Fibroblast of skin of right biceps (primary cell): ENCODE measurements around the gene P2RX1.

ENCODE experiments used
- DNase-seq: peaks from one replicate; pipeline ENCODE4 v3.0.0-alpha.2; 2013

The P2RX1 gene

DNA sequence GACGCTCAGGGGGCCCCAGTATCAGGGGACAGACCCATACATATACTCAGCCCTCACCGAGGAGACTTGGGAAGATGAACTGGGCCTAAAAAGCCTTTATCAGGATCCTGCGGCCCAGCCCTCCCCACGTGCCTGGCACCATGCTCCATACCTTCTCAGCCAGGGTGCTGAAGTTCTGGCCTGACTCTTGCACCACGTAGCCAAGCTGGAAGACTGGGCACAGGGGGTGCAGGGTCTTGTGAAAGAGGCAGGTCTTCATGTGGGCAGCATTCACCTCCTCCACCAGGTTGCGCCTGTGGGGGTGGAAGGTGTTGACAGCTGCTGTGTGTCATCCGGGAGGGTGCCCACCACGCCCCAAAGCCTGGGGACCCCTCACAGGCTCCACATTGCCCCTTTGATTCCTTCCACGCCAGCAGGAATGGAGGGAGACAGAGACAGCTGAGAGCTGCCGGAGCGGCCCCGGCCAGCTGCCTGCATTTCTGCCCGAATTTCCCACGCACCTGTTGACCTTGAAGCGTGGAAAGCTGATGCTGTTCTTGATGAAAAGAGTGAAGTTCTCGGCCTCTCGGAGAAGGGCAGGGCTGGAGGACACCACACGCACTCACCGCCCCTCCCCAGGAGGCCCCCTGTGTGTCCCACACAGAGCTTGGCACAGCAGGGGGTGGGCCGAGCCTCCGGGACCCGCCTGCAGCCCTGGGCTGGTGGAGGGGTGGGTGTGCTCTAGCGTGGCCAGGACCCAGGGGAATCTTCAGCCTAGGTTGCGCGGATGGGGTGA lies 13.0 kb downstream of the P2RX1 start:
- DNase-seq = no peak

DNA sequence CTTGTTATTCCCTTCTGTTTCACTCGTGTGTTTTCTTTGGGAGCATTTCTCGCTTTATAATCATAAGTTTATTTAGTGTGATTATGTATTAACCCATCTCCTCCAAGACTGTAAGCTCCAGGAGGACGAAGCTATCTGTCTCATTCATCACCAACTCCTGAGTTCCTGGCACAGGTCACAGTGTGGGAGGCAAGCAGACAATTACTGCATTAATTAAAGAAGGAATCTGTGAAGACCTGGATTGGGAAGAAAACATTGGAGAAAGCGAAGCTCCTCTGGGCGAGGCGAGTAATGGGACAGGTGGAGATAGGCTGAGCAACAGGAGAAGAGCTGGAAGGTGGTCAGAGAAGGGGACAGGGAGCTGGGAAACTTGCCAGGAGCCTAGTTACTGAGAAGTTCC lies 15.6 kb downstream of the P2RX1 start:
- no peak for DNase-seq

DNA sequence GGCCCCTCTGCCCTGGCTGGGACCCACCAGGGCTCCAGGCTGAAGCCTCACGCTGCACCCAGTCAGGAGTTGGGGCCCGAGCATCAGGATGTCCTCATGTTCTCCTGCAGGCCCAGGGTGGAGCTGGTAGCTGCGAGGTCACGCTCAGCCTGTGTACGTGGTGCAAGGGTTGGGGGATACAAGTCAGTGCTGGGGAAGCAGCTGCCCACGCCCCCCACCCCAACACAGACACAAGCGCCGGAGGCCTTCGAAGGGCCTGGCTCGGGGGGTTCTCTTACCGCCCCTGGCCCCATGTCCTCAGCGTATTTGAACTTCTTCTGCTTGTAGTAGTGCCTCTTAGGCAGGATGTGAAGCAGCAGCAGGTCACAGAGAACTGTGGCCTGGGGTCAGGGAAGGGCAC lies 18.5 kb downstream of the P2RX1 start:
- DNase-seq = no peak

DNA sequence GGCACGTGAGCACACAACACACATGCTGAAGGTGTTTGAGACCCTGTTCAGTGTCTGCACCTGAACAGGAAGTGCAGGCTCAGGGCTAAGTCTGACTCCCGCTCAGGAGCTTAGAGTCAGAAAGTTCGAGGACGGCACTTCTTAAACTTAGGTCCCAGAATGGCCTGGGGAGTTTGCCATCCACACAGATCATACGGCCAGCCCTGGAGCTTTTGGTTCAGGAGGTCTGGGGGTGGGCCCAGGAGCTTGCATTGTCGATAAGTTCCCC lies 19.4 kb downstream of the P2RX1 start:
- no peak for DNase-seq

DNA sequence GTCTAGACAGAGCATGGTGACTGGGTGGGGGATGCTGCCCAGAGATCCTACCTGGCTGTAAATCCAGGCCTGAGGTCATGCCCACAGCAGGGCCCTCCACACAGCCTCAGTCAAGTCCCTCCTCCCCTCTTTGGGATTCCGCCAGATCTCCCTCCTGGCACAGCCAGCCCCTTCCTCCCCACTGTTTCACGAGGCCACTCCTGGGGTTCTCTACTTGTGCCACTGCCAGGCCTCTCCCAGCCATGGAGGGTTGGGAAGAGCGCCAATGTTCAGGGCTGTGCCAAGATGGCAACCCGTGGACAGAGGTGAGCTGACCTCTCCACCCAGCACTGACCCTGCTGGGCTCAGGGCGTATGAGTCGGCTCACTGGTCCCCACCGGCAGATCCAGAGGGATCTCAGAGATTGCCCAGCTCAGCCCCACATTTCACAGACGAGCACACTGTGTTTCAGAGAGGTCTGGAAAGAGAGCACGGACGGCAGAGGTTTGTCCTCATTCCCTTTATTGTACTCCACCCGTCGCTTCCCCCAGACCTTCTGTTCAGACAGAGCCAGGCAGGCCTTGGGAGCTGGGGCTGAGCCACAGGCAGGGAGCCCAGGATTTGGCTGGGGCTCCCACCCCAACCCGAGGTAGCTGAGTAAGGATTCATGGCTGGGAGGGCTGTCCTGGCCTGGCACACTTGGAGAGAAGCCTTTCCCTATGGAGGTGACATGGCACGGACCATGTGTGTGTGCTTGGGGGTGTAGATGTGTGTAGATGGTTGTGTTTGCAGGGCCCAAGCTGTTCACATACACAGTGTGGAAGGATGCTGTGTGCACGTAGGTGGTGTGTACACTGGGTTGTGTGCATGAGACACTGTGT lies 19.9 kb downstream of the P2RX1 start:
- DNase-seq = no peak

DNA sequence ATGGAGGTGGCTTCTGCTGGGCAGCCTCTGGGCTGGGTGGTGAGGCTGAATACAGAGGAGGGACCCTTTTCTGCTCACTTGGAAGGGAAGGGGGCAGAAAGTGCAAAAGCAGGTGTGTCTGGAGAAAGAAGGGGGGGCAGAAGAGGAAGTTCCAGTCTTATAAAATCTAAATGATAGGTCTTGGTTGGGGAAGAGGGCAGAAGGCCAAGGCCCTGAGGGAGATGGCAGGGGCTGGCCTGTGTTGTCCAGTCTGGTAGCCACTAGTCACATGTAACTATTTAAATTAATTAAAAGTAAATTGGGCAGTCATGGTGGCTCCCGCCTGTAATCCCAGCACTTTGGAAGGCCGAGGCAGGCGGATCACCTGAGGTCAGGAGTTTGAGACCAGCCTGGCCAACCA lies 20.9 kb downstream of the P2RX1 start:
- DNase-seq = no peak

DNA sequence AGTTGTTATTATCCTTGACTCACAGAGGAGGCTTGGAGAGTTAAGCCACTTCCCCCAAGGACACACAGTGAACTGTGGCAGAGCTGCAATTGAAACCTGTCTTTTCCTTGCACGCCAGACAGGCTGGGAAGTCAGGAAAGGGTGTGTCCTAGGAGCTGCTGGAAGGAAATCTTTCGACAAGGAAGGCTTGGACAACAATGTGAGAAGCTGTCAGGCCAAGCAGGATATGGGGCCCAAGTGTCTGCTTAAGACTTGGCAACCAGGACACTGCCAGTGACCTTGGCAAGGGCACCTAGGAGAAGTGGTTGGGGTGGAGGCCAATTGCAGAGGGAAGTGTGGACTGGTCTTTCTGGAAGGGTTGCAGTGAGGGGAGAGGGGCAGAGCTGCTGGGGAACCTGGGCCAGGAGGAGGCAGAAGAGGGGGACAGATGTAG lies 21.3 kb downstream of the P2RX1 start:
- DNase-seq = peak; percentile 55

DNA sequence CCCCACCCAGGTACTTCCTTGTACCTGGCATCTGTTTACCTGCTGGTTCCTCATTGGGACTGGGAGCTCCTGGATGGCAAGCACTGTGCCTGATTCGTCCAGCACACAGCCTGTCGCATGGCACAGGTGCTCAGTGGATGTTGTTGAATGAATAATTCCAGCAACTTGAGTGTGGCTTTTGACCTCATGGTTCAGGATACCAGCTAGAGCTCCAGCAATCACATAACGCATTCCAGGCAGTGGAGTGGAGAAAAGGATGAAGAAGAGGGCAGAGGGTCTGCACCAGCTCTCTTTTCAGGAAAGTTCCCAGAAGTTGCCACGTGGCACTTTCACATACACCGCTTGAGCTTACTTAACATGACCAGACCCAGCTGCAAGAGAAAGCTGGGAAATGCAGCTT lies 22.1 kb downstream of the P2RX1 start:
- DNase-seq = no peak

DNA sequence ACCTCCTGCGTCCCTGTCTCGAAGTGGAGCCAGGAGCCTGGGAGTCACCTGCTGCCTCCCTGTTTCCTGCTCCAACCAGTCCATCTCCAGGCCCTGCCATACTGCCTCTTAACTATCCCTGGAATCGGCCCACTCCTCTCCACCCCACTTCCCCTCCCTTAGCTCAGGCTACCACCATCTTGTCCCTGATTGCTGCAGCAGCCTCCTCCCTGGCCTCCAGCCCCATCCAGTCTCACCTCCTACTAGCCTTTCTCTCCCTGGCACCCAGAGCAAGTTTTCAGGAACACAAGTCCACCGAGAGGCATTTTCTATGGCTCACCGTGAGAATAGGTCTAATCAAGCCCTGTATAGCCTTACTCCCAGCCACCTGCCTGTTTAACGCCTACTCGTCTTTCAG lies 22.5 kb downstream of the P2RX1 start:
- no peak for DNase-seq

DNA sequence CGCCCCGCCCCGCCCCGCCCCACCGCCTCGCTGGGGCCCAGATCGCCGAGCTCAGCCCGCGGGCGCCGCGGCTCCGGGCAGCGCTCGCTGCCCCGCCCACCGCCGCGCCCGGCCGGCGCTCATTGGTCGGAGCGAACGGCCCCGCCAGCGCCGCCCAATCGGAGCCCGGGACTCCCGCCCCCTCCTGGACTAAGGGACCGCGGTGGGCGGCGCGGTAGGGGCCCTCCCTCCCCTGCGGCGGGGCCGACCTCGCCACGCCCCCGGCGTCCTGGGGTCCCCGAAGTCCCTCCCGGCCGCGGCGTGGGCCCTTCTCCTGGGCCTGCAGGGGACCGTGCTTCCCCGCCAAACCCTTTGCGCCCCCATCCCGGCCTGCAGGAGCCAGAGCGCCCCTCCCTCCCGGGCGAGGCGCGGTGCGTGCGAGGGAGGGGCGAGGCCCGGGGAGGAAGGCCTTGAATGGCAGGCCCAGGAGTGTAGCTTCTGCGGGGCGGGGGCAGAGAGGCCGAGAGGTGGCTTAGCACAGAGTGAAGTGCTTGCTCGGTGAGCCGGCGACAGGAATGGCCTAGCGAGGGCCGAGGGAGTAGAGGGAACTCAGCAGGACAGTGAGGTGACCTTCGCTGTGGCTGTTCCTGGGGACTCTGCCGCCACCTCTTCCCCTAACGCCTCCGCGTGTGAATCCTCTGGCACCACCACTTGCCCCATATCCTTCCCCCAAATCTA lies 23.1 kb downstream of the P2RX1 start, which contains the start of gene CAMKK1:
CAMKK1 (minus strand) TSS at position 51 of the 717 bp plus-strand sequence. CDS start 7,366 bp downstream, outside the sequence.
- DNase-seq = peak; percentile 89

DNA sequence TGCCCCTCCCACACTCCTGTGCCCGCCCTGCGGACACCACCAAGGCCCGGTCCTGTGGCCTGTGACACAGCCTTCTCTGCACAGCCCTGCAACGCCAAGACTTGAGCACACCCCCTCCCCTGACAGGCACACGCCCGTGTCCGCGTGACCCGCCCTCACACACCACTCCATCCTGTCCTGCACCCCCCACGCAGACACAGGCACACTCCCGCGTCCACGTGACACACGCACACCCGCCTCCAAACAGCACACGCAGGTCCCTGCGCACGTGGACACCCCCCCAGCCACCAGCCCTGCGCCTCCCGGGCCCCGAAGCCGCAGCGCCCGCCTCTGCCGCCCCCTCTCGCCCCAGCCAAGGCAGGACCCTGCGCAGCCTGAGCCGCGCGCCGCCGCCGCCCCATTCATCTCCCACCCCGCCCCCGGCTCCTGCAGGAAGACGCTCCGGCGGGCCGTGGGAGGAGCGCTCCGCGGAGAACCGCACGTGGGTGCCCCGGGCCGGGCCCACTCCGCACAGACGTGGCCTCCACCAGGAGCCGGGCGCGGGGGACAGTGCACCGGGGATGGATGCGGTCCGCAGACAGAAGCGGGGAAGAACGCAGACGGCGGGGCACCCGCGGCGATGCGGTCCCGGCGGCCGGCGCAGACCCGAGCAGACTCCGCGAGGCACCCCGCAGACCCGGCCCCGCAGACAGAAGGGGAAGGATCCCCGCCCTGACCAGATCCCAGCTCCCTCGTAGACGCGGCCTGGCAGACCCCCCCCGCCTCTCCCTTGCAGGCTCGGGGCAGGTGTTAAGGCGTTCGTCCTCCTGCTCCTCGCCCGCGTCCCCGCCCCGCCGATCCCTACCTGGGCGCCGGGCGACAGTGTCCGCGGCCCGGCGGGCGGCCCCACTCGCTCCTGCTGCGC lies 23.9 kb downstream of the P2RX1 start:
- peak; percentile 70 for DNase-seq

DNA sequence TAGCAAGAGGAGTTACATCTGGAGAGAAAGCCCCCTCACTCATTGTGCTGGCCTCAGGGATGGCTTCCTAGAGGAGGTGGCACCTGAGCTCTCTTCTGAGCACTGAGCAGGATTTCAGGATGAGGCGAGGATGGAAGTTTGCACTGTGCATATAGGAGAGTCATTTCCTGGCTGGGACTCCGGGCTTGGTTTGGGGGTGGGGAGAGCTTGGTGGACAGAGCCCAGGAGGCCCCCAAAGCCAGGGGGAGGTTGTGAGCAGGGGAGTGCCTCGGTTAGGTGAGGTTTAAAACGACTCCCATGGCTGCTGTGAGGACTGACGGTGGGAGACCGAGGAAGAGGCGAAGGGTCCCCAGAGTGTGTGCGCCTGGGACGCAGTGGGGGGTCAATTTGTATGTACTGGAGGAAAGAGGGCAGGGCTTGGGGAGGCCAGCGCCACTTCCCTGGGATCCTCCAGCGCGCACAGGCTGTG lies 24.6 kb downstream of the P2RX1 start:
- DNase-seq = peak; percentile 46

DNA sequence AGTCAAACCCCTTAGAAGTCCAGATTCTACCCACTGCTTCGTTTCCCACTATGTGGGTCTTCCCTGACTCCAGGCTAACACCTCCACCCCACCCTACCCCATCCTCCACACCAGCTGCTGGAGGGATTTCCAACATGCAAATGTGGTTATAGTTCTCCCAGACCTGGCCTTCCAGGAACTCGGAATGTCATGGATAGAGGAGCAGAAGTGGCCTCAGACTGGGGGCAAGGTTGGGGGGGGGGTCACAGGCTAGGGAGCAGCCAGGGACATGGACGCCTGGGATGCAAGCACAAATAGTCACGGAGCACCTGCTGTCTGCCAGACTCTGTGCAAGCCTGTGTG lies 25.4 kb downstream of the P2RX1 start:
- no peak for DNase-seq

DNA sequence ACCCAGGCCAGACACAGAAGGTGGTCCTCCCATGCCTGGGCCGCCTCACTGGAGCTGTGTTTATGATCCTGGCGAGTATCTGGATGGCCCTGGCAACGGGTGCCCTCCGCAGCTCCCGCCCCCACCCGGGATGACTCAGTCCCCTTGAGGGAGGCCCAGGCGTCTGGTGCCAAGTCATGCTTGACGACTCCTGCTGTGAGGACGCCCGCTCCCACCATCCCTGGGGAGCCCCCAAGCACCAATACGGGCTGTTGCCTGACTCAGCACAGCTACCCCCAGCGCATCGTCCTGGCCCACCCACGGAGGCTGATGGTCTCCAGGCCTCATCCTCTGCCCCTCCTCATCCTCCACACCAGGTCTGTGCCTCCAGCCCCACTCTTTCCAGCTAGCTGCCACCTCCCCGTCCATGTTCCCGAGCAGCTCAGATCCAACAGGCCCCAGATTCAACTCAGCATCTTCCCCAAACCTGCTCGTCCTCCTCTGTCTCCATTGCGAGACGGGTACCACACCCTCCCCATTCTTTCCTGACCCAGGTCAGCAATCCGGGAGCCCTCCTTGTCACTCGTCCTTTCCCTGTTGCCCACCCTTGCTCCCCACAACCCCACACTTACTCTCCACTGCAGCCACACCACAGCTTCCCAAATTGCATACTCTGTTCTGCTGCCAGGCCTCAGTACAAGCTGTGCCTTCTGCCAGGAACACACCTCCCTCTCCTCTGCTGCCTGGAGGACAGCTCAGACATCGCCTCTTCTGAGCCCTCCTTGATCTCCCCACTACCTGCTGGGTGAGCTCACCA lies 26.0 kb downstream of the P2RX1 start:
- DNase-seq = peak; percentile 96

DNA sequence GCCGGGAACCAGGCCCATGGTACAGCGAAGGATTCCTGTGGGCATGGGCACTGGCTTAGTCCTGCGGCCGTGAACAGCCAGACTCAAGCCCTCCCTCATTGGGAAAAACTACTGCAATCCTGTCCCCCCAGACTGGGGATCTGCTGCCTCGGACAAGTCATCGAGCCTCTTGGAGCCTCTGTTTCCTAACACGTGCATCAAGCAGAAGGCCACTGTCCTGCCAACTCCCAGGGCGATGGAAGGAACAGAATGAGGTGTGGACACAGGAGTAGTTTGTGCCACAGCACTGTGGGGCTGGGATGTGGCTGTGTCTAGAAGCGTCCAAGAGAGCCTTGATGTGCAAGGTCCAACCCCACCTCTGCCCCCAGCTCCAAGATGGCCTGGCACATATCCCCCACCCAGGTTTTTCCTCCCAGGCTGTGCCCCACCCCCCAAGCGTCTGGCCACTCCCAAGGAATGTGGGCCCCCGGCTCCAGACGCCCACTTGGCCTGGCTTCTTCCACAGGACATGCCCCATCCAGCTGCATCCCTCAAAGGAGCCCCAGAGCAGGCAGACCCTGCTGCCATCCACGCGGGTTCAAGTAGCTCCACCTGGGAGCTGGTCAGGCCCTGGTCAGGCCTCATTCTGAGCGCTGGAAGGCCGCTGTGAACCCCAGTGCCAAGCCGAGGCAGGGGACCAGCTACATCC lies 26.8 kb downstream of the P2RX1 start:
- DNase-seq = no peak

DNA sequence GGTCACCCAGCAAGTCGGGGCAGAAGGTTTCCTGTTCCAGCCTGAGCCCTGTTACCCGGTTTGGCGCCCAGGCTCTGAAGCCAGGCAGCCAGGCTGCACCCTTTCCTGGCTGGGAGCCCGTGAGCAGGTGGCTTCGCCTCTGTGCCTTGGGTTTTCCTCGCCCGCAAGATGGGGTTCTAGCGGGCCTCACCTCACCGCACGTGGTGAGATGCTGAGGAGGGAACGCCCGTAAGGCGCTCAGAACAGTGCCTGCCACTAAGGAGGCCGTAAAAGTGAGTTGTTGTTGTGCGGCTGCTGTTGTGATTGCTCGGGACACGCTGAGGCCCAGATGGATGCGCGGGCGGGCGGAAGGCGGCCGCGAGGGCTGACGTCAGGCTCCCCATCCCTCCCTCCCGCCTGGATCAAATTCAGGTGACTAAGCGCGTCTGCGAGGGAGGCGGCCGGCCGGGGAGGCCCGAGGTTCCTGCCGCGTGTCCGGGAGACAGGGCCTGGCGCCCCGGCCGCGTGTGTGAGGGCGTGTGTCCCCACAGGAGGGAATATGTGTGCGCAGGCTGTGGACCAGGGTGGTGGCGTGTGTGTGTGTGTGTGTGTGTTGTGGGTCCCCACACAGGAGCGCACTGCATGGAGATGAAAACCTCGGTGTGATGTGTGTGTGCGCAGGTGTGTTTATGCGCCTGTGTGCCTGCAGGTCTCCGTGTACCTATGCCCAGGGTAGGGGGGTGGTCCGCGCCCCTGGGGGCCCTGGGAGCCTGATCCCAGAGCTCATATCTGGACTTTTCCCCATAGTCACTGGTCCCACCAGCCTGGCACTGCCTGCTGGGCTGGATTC lies 27.7 kb downstream of the P2RX1 start:
- peak; percentile 93 for DNase-seq

DNA sequence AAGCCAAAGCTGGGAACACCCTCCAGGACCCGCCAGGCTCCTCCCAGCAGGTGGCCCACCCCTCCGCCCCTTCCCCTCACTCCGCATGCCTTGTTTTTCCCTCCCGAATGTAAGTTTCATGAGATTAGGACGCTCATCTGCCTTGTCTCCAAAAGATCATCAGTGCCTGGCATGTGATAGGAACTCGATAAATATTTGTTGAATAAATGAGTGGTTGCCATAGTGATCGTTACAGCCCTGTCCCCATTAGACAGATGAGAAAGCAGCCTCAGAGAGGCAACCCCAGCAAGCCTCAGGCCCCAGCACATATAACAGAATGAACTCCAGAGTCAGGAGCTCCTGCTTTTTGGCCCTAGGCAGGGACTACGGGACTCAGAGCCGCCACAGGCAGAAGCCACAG lies 28.5 kb downstream of the P2RX1 start:
- no peak for DNase-seq

DNA sequence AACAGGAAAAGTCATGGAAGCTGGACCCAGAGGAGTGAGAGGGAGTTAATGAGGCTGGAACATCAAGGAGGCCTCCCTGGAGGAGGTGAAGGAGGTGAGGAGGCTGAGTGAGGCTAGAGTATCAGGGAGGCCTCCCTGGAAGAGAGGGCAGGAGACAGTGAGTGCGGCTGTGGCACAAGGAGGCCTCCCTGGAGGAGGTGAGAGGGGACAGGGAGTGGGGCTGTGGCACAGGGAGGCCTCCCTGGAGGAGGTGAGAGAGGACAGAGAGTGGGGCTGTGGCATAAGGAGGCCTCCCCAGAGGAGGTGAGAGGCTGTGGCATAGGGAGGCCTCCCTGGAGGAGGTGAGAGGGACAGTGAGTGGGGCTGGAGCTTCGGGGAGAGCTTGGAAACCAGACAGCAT lies 28.9 kb downstream of the P2RX1 start:
- DNase-seq = no peak

DNA sequence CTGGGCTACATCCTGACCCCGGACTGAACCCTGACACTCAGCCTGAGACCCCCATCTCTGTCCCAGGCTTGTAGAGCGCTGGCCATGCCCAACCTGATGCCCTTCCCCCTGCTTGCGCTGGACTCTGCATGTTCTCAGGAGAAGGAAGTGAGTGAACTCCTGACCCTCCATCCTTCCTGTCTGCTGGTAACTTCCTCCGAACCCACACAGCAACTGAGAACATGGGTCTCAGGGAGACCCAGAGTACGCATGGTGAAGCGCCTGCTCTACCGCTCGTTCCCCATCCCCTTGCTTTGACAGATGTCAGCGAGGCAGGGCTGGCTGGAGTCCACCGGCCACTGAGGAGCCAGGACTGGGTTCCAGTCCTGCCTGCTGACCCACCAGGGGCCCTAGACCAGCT lies 29.5 kb downstream of the P2RX1 start:
- DNase-seq = no peak

DNA sequence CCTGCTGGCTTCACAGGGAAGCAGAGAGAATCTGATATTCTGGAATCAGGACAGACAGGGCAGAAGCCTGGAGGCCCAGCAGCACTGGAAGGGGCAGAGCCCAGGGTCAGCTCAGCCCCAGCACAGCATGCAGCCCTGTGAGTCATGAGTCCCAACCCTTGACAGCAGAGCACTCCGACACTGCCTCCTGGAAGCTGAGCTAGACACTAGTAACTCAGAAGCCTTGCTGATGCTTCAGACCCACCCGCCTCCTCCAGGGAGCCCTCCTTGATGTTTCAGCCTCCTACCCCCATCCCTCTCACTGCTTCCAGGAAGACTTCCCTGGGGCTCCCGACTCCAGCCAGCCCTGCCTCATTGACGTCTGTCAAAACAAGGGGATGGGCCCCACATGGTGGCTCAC lies 30.3 kb downstream of the P2RX1 start:
- DNase-seq = peak; percentile 53
